Measurements from ENCODE around the gene LLCFC1.

The LLCFC1 gene

GRCh38 chr7:142915315-142915714, 24.0 kb upstream of the LLCFC1 start:
- Histone ChIP-seq H3K27me3 (ENCODE audit: control insufficient read depth, low read length) (peaks cover 60% of the 10 kb centered on the region), H3K9me3 (ENCODE audit: control insufficient read depth, insufficient read depth, low read length) (no peaks in the 10 kb centered on the region), H3K4me3 (ENCODE audit: low read length) (no peak overlapping the region), H3F3A (ENCODE audit: control insufficient read depth, insufficient read depth) (no peaks in the 10 kb centered on the region), H3K4me2 (ENCODE audit: low read length) (no peak overlapping the region), H3K36me3 (ENCODE audit: control insufficient read depth, low read length) (no peaks in the 10 kb centered on the region), H3K4me1 (ENCODE audit: control insufficient read depth, low read length) (no peaks in the 10 kb centered on the region), H4K20me1 (ENCODE audit: control insufficient read depth, insufficient read depth, low read depth, low read length) (no peaks in the 10 kb centered on the region), H3K27ac (ENCODE audit: low read depth, low read length) (no peak overlapping the region), H3K79me2 (ENCODE audit: control insufficient read depth, low read length) (no peaks in the 10 kb centered on the region), H3K9me2 (replicated peaks; ENCODE audit: control insufficient read depth, low read length) (no peaks in the 10 kb centered on the region)
- TF ChIP-seq CTCF (IDR thresholded peaks at IDR 0.05; ENCODE audit: low read depth, low read length, poor library complexity, severe bottlenecking) (no peak), EZH2phosphoT487 (IDR thresholded peaks at IDR 0.05; ENCODE audit: borderline replicate concordance, low read length) (no peak)

- no peak overlapping the region for H3K4me2 ChIP-seq (ENCODE audit: low read length)
- H3F3A ChIP-seq (ENCODE audit: control insufficient read depth, insufficient read depth) = no peaks in the 10 kb centered on the region
- peaks cover 49% of the 10 kb centered on the region for H3K27me3 ChIP-seq (ENCODE audit: control insufficient read depth, low read length)
- H3K4me1 ChIP-seq (ENCODE audit: control insufficient read depth, low read length) = no peaks in the 10 kb centered on the region
- H3K79me2 ChIP-seq (ENCODE audit: control insufficient read depth, low read length) = no peaks in the 10 kb centered on the region
- no peaks in the 10 kb centered on the region for H3K9me3 ChIP-seq (ENCODE audit: control insufficient read depth, insufficient read depth, low read length)
- no peaks in the 10 kb centered on the region for H4K20me1 ChIP-seq (ENCODE audit: control insufficient read depth, insufficient read depth, low read depth, low read length)
- no peaks in the 10 kb centered on the region for H3K9me2 ChIP-seq (replicated peaks; ENCODE audit: control insufficient read depth, low read length)
- H3K4me3 ChIP-seq (ENCODE audit: low read length) = no peak overlapping the region
- no peak overlapping the region for H3K27ac ChIP-seq (ENCODE audit: low read depth, low read length)
- TF ChIP-seq EZH2phosphoT487 (IDR thresholded peaks at IDR 0.05; ENCODE audit: borderline replicate concordance, low read length) (no peak), CTCF (IDR thresholded peaks at IDR 0.05; ENCODE audit: low read depth, low read length, poor library complexity, severe bottlenecking) (no peak)
- no peaks in the 10 kb centered on the region for H3K36me3 ChIP-seq (ENCODE audit: control insufficient read depth, low read length)
These were observed 22.8 kb upstream of the LLCFC1 start for GRCh38 chr7:142916508-142916907.

- no peaks in the 10 kb centered on the region for H3K4me1 ChIP-seq (ENCODE audit: control insufficient read depth, low read length)
- H4K20me1 ChIP-seq (ENCODE audit: control insufficient read depth, insufficient read depth, low read depth, low read length) = no peaks in the 10 kb centered on the region
- no peaks in the 10 kb centered on the region for H3K9me3 ChIP-seq (ENCODE audit: control insufficient read depth, insufficient read depth, low read length)
- no peak overlapping the region for H3K27ac ChIP-seq (ENCODE audit: low read depth, low read length)
- H3K4me2 ChIP-seq (ENCODE audit: low read length) = no peak overlapping the region
- no peak for TF ChIP-seq EZH2phosphoT487 (IDR thresholded peaks at IDR 0.05; ENCODE audit: borderline replicate concordance, low read length)
- TF ChIP-seq CTCF (IDR thresholded peaks at IDR 0.05; ENCODE audit: low read depth, low read length, poor library complexity, severe bottlenecking) = no peak
- H3K9me2 ChIP-seq (replicated peaks; ENCODE audit: control insufficient read depth, low read length) = no peaks in the 10 kb centered on the region
- H3K36me3 ChIP-seq (ENCODE audit: control insufficient read depth, low read length) = no peaks in the 10 kb centered on the region
- H3F3A ChIP-seq (ENCODE audit: control insufficient read depth, insufficient read depth) = no peaks in the 10 kb centered on the region
- no peak overlapping the region for H3K4me3 ChIP-seq (ENCODE audit: low read length)
- peaks cover 40% of the 10 kb centered on the region for H3K27me3 ChIP-seq (ENCODE audit: control insufficient read depth, low read length)
- H3K79me2 ChIP-seq (ENCODE audit: control insufficient read depth, low read length) = no peaks in the 10 kb centered on the region
These were observed 21.8 kb upstream of the LLCFC1 start for GRCh38 chr7:142917447-142917846.

GRCh38 chr7:142918901-142919300, 20.4 kb upstream of the LLCFC1 start:
- peaks cover 38% of the 10 kb centered on the region for H3K27me3 ChIP-seq (ENCODE audit: control insufficient read depth, low read length)
- H4K20me1 ChIP-seq (ENCODE audit: control insufficient read depth, insufficient read depth, low read depth, low read length) = no peaks in the 10 kb centered on the region
- no peaks in the 10 kb centered on the region for H3K9me3 ChIP-seq (ENCODE audit: control insufficient read depth, insufficient read depth, low read length)
- H3K9me2 ChIP-seq (replicated peaks; ENCODE audit: control insufficient read depth, low read length) = no peaks in the 10 kb centered on the region
- no peak overlapping the region for H3K4me2 ChIP-seq (ENCODE audit: low read length)
- H3K4me3 ChIP-seq (ENCODE audit: low read length) = no peak overlapping the region
- H3K4me1 ChIP-seq (ENCODE audit: control insufficient read depth, low read length) = no peaks in the 10 kb centered on the region
- no peaks in the 10 kb centered on the region for H3K79me2 ChIP-seq (ENCODE audit: control insufficient read depth, low read length)
- no peaks in the 10 kb centered on the region for H3K36me3 ChIP-seq (ENCODE audit: control insufficient read depth, low read length)
- no peaks in the 10 kb centered on the region for H3F3A ChIP-seq (ENCODE audit: control insufficient read depth, insufficient read depth)
- no peak for TF ChIP-seq CTCF (IDR thresholded peaks at IDR 0.05; ENCODE audit: low read depth, low read length, poor library complexity, severe bottlenecking)
- no peak for TF ChIP-seq EZH2phosphoT487 (IDR thresholded peaks at IDR 0.05; ENCODE audit: borderline replicate concordance, low read length)
- H3K27ac ChIP-seq (ENCODE audit: low read depth, low read length) = no peak overlapping the region
